ENCODE data around the gene TUBA1C.

The TUBA1C gene

GRCh38 chr12:49295082-49295936 is 30.4 kb downstream of the TUBA1C start, which contains the start of gene PRPH:
TSS of gene PRPH (plus strand) at chr12:49295147. CDS start at chr12:49295201, 54 bp downstream.
- no peaks in the 10 kb centered on the region for H3K9me3 ChIP-seq (ENCODE audit: control insufficient read depth, low read length)
- H3K27me3 ChIP-seq (ENCODE audit: control insufficient read depth, insufficient read depth, low read length, poor library complexity, severe bottlenecking) = peaks cover 75% of the 10 kb centered on the region
- H3K4me3 ChIP-seq (ENCODE audit: insufficient read depth, low read depth, low read length) = peak within 1 kb of the TSS; percentile 10
- WGBS, 2 experiments = 7% methylated on average over 82 of the region's 82 CpGs
- peaks cover 24% of the 10 kb centered on the region for H3K4me1 ChIP-seq (ENCODE audit: control insufficient read depth, insufficient read depth, low read length)
- H3K27ac ChIP-seq (ENCODE audit: insufficient read depth, low read depth, low read length, poor library complexity, severe bottlenecking) = no peak within 1 kb of the TSS
- no peaks in the 10 kb centered on the region for H3K36me3 ChIP-seq (ENCODE audit: control insufficient read depth, insufficient read depth, low read length)

- H3K9me3 ChIP-seq (ENCODE audit: control insufficient read depth, low read length) = no peaks in the 10 kb centered on the region
- peaks cover 24% of the 10 kb centered on the region for H3K4me1 ChIP-seq (ENCODE audit: control insufficient read depth, insufficient read depth, low read length)
- H3K36me3 ChIP-seq (ENCODE audit: control insufficient read depth, insufficient read depth, low read length) = no peaks in the 10 kb centered on the region
- WGBS, 2 experiments = 40 to 41% methylated on average over 54 of the region's 54 CpGs
- H3K27me3 ChIP-seq (ENCODE audit: control insufficient read depth, insufficient read depth, low read length, poor library complexity, severe bottlenecking) = peaks cover 75% of the 10 kb centered on the region
- H3K27ac ChIP-seq (ENCODE audit: insufficient read depth, low read depth, low read length, poor library complexity, severe bottlenecking) = no peak overlapping the region
- H3K4me3 ChIP-seq (ENCODE audit: insufficient read depth, low read depth, low read length) = no peak overlapping the region
Measured at GRCh38 chr12:49296034-49296835, 31.4 kb downstream of the TUBA1C start.

GRCh38 chr12:49296836-49297694 is 32.2 kb downstream of the TUBA1C start:
- Histone ChIP-seq H3K4me3 (ENCODE audit: insufficient read depth, low read depth, low read length) (peak overlapping the region; percentile 14), H3K27me3 (ENCODE audit: control insufficient read depth, insufficient read depth, low read length, poor library complexity, severe bottlenecking) (peaks cover 71% of the 10 kb centered on the region), H3K9me3 (ENCODE audit: control insufficient read depth, low read length) (no peaks in the 10 kb centered on the region), H3K27ac (ENCODE audit: insufficient read depth, low read depth, low read length, poor library complexity, severe bottlenecking) (no peak overlapping the region), H3K36me3 (ENCODE audit: control insufficient read depth, insufficient read depth, low read length) (no peaks in the 10 kb centered on the region), H3K4me1 (ENCODE audit: control insufficient read depth, insufficient read depth, low read length) (peaks cover 24% of the 10 kb centered on the region)
- WGBS, 2 experiments = 6% methylated on average over 77 of the region's 77 CpGs

DNA sequence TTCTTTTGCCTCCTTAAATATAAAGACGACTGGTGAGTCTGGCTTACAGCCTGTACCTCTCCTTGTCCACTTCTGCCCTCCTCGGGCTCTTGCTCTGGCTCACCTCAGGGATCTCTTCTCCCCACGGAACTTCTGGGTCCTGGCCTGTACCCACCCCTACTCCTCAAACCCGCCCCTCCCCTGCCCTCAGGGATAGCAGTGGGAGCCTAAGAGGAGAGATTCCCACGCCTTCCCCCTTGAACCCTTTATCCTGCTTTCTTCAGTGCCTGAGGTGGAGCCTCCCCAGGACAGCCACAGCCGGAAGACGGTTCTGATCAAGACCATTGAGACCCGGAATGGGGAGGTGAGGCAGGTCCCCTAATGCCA is 32.8 kb downstream of the TUBA1C start:
- Histone ChIP-seq H3K4me3 (ENCODE audit: insufficient read depth, low read depth, low read length) (peak overlapping the region; percentile 14), H3K27ac (ENCODE audit: insufficient read depth, low read depth, low read length, poor library complexity, severe bottlenecking) (no peak overlapping the region), H3K27me3 (ENCODE audit: control insufficient read depth, insufficient read depth, low read length, poor library complexity, severe bottlenecking) (peaks cover 69% of the 10 kb centered on the region), H3K36me3 (ENCODE audit: control insufficient read depth, insufficient read depth, low read length) (no peaks in the 10 kb centered on the region), H3K4me1 (ENCODE audit: control insufficient read depth, insufficient read depth, low read length) (peaks cover 24% of the 10 kb centered on the region), H3K9me3 (ENCODE audit: control insufficient read depth, low read length) (no peaks in the 10 kb centered on the region)
- WGBS, 2 experiments = 33 to 36% methylated on average over 8 of the region's 8 CpGs

DNA sequence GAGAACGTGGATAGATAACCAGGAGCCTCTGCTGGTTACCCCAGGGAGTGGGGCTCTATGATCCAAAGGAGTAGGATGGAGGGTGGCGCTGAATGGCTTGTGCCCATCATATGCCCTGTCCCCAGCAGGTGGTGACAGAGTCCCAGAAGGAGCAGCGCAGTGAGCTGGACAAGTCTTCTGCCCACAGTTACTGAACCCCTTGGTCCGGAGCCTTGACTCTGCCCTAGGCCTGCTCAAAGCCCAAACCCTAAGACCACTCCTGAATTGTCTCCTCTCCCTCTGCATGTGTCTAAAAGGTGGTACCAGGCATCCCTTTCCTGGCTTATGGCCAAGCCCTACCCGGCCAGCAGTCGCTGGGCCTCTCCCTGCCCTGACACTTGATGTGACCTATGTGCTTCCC is 33.3 kb downstream of the TUBA1C start:
- Histone ChIP-seq H3K27ac (ENCODE audit: insufficient read depth, low read depth, low read length, poor library complexity, severe bottlenecking) (no peak overlapping the region), H3K9me3 (ENCODE audit: control insufficient read depth, low read length) (no peaks in the 10 kb centered on the region), H3K4me1 (ENCODE audit: control insufficient read depth, insufficient read depth, low read length) (peaks cover 24% of the 10 kb centered on the region), H3K4me3 (ENCODE audit: insufficient read depth, low read depth, low read length) (no peak overlapping the region), H3K36me3 (ENCODE audit: control insufficient read depth, insufficient read depth, low read length) (no peaks in the 10 kb centered on the region), H3K27me3 (ENCODE audit: control insufficient read depth, insufficient read depth, low read length, poor library complexity, severe bottlenecking) (peaks cover 69% of the 10 kb centered on the region)
- WGBS, 2 experiments = 73 to 77% methylated on average over 6 of the region's 6 CpGs

DNA sequence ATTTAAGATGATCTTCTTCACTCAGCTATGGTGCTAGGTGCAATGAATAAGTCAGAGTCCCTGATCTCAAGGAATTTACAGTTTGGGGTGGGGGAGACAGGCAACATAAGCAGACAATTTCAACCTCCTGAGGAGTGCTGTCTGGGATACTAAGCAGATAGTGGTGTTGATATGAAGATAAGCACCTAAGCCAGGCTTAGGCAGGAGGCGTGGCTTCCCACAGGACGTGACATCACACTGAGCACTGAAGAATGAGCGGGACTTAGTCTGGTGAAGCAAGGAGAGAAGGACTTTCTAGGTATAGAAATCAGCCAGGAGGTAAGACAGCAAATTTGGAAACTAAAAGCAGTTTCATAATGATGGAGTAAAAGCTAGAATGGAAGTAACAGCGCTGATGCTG is 36.9 kb downstream of the TUBA1C start:
- Histone ChIP-seq H3K27me3 (ENCODE audit: control insufficient read depth, insufficient read depth, low read length, poor library complexity, severe bottlenecking) (peaks cover 42% of the 10 kb centered on the region), H3K9me3 (ENCODE audit: control insufficient read depth, low read length) (no peaks in the 10 kb centered on the region), H3K4me3 (ENCODE audit: insufficient read depth, low read depth, low read length) (no peak overlapping the region), H3K36me3 (ENCODE audit: control insufficient read depth, insufficient read depth, low read length) (no peaks in the 10 kb centered on the region), H3K4me1 (ENCODE audit: control insufficient read depth, insufficient read depth, low read length) (peaks cover 5% of the 10 kb centered on the region), H3K27ac (ENCODE audit: insufficient read depth, low read depth, low read length, poor library complexity, severe bottlenecking) (no peak overlapping the region)
- 82% methylated on average over 4 of the region's 4 CpGs for WGBS, 2 experiments

- H3K9me3 ChIP-seq (ENCODE audit: control insufficient read depth, low read length) = no peaks in the 10 kb centered on the region
- H3K4me1 ChIP-seq (ENCODE audit: control insufficient read depth, insufficient read depth, low read length) = no peaks in the 10 kb centered on the region
- H3K27ac ChIP-seq (ENCODE audit: insufficient read depth, low read depth, low read length, poor library complexity, severe bottlenecking) = no peak overlapping the region
- H3K4me3 ChIP-seq (ENCODE audit: insufficient read depth, low read depth, low read length) = no peak overlapping the region
- no peaks in the 10 kb centered on the region for H3K36me3 ChIP-seq (ENCODE audit: control insufficient read depth, insufficient read depth, low read length)
- 85 to 86% methylated on average over 2 of the region's 2 CpGs for WGBS, 2 experiments
- peaks cover 18% of the 10 kb centered on the region for H3K27me3 ChIP-seq (ENCODE audit: control insufficient read depth, insufficient read depth, low read length, poor library complexity, severe bottlenecking)
Measured at GRCh38 chr12:49304161-49304560, 39.3 kb downstream of the TUBA1C start.

DNA sequence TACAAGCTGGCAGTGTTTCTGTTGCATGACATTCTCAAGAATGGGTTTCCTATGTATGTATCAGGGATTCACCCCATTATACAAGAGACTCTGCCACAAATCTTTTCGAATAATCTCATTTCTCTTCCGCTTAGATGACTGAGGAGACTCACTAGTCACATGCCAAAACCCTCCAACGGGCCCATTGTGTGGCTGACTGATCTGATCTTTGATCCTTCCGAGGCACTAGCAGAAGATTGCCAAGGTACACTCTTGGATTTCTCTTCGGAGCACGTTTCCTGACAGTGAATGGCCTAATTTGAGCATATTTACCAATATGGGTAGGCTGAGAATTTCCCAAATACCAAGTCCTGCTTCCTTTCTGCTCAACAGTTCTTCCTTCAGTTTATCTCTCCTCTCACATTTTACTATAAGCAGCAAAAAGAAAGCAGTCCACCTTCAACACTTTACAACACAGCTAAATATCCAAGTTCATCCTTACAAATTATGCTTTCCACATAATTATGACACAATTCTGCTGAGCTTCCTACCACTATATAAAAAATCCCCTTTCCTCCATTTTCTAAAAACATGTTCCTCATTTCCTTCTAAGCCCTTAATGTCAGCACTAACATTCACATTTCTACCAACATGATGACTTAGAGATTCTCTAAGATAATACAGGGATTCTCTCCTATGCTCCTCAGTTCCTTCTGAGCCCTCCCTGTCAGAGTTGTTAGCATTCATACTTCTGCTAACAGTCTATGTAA is 41.1 kb downstream of the TUBA1C start:
- no peaks in the 10 kb centered on the region for H3K9me3 ChIP-seq (ENCODE audit: control insufficient read depth, low read length)
- H3K27ac ChIP-seq (ENCODE audit: insufficient read depth, low read depth, low read length, poor library complexity, severe bottlenecking) = no peak overlapping the region
- H3K4me3 ChIP-seq (ENCODE audit: insufficient read depth, low read depth, low read length) = no peak overlapping the region
- H3K27me3 ChIP-seq (ENCODE audit: control insufficient read depth, insufficient read depth, low read length, poor library complexity, severe bottlenecking) = peaks cover 18% of the 10 kb centered on the region
- 86 to 87% methylated on average over 6 of the region's 6 CpGs for WGBS, 2 experiments
- H3K36me3 ChIP-seq (ENCODE audit: control insufficient read depth, insufficient read depth, low read length) = no peaks in the 10 kb centered on the region
- no peaks in the 10 kb centered on the region for H3K4me1 ChIP-seq (ENCODE audit: control insufficient read depth, insufficient read depth, low read length)

DNA sequence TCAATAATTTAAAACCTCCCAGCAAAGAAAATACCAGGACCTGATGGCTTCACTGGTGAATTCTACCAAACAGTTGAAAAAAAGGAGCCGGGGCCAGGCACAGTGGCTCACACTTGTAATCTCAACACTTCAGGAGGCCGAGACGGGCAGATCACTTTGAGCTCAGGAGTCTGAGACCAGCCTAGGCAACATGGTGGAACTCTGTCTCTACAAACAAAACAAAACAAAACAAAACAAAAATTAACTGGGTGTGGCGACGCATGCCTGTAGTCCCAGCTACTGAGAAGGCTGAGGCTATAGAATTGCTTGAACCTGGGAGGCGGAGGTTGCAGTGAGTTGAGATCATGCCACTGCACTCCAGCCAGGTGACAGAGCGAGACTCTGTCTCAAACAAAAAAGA is 44.5 kb downstream of the TUBA1C start:
- Histone ChIP-seq H3K27me3 (ENCODE audit: control insufficient read depth, insufficient read depth, low read length, poor library complexity, severe bottlenecking) (peaks cover 6% of the 10 kb centered on the region), H3K4me3 (ENCODE audit: insufficient read depth, low read depth, low read length) (no peak overlapping the region), H3K9me3 (ENCODE audit: control insufficient read depth, low read length) (no peaks in the 10 kb centered on the region), H3K27ac (ENCODE audit: insufficient read depth, low read depth, low read length, poor library complexity, severe bottlenecking) (no peak overlapping the region), H3K4me1 (ENCODE audit: control insufficient read depth, insufficient read depth, low read length) (no peaks in the 10 kb centered on the region), H3K36me3 (ENCODE audit: control insufficient read depth, insufficient read depth, low read length) (no peaks in the 10 kb centered on the region)
- WGBS, 2 experiments = 82 to 89% methylated on average over 7 of the region's 7 CpGs

Data from ectodermal cell (in vitro differentiated cells).